HL-60/S4 treated with retinoic acid at 250 ng/mL for 4 days and 3 days (cell line): ENCODE results near the gene FGFR3.

Source experiments
- in situ Hi-C: fragments of 300-500 bp; cut with MboI; formaldehyde crosslinking; loops from 2 replicates; pipeline ENCODE4 v1.7.0; 2022; ENCODE audit warnings: low sequenced_read_pairs

Gene FGFR3

GRCh38 chr4:1768367-1769034 lies 24.6 kb upstream of the FGFR3 start:
- in situ Hi-C loops, result no loop called here

GRCh38 chr4:1769692-1770091 lies 23.4 kb upstream of the FGFR3 start:
- in situ Hi-C loops, result no loop called here

GRCh38 chr4:1770245-1770644 lies 22.8 kb upstream of the FGFR3 start:
- in situ Hi-C loops, result no loop called here

- in situ Hi-C loops, result no loop called here
These were observed 22.3 kb upstream of the FGFR3 start for GRCh38 chr4:1770791-1771231.

- in situ Hi-C loops, result no loop called here
These were observed 21.4 kb upstream of the FGFR3 start for GRCh38 chr4:1771555-1772305.

- in situ Hi-C loops, result no loop called here
These were observed 20.1 kb upstream of the FGFR3 start for GRCh38 chr4:1772853-1773538.

GRCh38 chr4:1773754-1774153 lies 19.3 kb upstream of the FGFR3 start:
- in situ Hi-C loops, result no loop called here

GRCh38 chr4:1775731-1776500 lies 17.2 kb upstream of the FGFR3 start:
- in situ Hi-C loops, result no loop called here

GRCh38 chr4:1776521-1777161 lies 16.5 kb upstream of the FGFR3 start:
- in situ Hi-C loops, result no loop called here

- in situ Hi-C loops, result no loop called here
These were observed 15.1 kb upstream of the FGFR3 start for GRCh38 chr4:1777822-1778641.

GRCh38 chr4:1778642-1779392 lies 14.3 kb upstream of the FGFR3 start:
- in situ Hi-C loops, result no loop called here

GRCh38 chr4:1779588-1780382 lies 13.3 kb upstream of the FGFR3 start:
- in situ Hi-C loops, result no loop called here

- in situ Hi-C loops, result no loop called here
These were observed 12.7 kb upstream of the FGFR3 start for GRCh38 chr4:1780435-1780834.

- in situ Hi-C loops, result no loop called here
These were observed 10.1 kb upstream of the FGFR3 start for GRCh38 chr4:1783015-1783414.

GRCh38 chr4:1783970-1784369 lies 9.1 kb upstream of the FGFR3 start:
- in situ Hi-C loops, result no loop called here

- in situ Hi-C loops, result no loop called here
These were observed 8.7 kb upstream of the FGFR3 start for GRCh38 chr4:1784395-1784788.

- in situ Hi-C loops, result no loop called here
These were observed 8.1 kb upstream of the FGFR3 start for GRCh38 chr4:1784789-1785591.

- in situ Hi-C loops, result no loop called here
These were observed 7.5 kb upstream of the FGFR3 start for GRCh38 chr4:1785592-1785991.
